ENCODE measurements around the gene NETO1.

- TF ChIP-seq CTCF (IDR thresholded peaks at IDR 0.05) = no peak
- TF ChIP-seq POLR2A (IDR thresholded peaks at IDR 0.05) = no peak
- no peak for TF ChIP-seq POLR2AphosphoS5 (IDR thresholded peaks at IDR 0.05)
Observed at GRCh38 chr18:72774914-72775313, 92.9 kb downstream of the NETO1 start.

All from transverse colon (tissue), 4 donors.